Measurements from ENCODE around the gene FBXW9. TPM values are rescaled to one million over a fixed set of nuclear protein-coding genes. Genes with fewer than 3 reads are reported as not detected.
"Not testable (repeated sequence)": the region's sequence is repeated elsewhere in the genome, so short reads cannot be mapped to it uniquely, and the experiment has no call there.

Gene FBXW9
- polyA plus RNA-seq, 4 donors, result 13.6 to 18.8 (median 16.2) TPM

GRCh38 chr19:12720296-12720695, 23.9 kb upstream of the FBXW9 start:
- DNase-seq (ENCODE audit: low read depth in 4 of 4, low spot score in 2 of 4), result no peak

DNA sequence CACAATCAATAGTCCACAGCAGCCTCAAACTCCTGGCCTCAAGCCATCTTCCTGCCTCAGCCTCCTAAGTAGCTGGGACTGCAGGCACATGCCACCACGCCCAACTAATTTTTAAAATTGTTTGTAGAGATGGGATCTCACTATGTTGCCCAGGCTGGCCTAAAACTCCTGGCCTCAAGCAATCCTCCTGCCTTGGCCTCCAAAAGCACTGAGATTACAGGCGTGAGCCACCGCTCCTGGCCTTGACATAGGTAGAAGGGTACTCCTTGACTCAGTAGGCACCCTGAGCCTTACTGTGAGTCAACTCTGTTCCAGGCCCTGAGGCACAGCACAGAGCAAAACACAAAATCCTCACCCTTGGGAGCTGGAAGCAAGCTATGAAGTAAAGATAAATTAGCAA, 19.5 kb upstream of the FBXW9 start:
- DNase-seq (ENCODE audit: low read depth in 4 of 4, low spot score in 2 of 4), result no peak

- no peak for DNase-seq (ENCODE audit: low read depth in 4 of 4, low spot score in 2 of 4)
Observed at GRCh38 chr19:12715102-12715501, 18.7 kb upstream of the FBXW9 start.

DNA sequence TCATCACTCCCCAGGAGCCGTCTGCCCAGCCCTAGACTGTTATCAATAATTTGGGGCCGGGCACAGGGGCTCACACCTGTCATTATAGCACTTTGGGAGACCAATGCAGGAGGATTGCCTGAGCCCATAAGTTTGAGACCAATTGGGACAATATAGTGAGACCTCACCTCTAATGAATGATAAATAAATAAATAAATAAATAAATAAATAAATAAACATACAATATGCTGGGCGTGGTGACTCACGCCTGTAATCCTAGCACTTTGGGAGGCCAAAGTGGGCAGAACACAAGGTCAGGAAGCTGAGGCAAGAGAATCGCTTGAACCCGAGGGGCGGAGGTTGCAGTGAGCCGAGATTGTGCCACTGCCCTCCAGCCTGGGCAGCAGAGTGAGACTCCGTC, 16.9 kb upstream of the FBXW9 start:
- DNase-seq (ENCODE audit: low read depth in 4 of 4, low spot score in 2 of 4), result not testable (repeated sequence)

GRCh38 chr19:12712077-12712476, 15.6 kb upstream of the FBXW9 start:
- DNase-seq (ENCODE audit: low read depth in 4 of 4, low spot score in 2 of 4), result not testable (repeated sequence)

GRCh38 chr19:12711187-12711586, 14.8 kb upstream of the FBXW9 start:
- no peak for DNase-seq (ENCODE audit: low read depth in 4 of 4, low spot score in 2 of 4)

DNA sequence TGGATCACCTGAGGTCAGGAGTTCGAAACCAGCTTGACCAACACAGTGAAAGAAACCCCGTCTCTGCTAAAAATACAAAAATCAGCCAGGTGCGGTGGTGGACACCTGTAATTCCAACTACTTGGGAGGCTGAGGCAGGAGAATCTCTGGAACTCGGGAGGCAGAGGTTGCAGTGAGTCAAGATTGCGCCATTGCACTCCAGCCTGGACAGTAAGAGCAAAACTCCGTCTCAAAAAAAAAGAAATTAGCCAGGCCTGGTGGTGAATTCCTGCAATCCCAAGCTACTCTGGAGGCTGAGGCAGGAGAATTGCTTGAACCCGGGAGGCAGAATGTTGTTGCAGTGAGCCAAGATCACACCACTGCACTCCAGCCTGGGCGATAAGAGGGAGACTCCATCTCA, 12.2 kb upstream of the FBXW9 start:
- DNase-seq (ENCODE audit: low read depth in 4 of 4, low spot score in 2 of 4), result no peak

DNA sequence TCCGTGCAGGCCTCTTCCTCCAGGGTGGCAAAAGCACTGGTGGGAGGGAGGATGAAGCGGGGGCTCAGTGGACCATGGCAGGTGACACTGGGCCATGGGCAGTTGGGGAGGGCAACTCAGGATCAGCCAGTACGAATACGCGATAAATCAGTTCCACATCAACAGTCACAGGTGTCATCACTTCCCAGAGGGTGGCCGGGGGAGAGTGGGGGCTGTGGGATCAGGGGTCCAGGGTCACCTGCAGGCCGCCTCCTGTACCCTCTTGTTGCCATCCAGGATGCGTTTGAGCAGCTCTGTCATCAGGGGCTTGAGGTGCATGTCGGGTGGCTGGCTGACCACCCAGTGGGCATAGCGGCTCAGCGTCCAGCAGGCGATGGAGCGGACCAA, 9.9 kb upstream of the FBXW9 start:
- no peak for DNase-seq (ENCODE audit: low read depth in 4 of 4, low spot score in 2 of 4)

DNA sequence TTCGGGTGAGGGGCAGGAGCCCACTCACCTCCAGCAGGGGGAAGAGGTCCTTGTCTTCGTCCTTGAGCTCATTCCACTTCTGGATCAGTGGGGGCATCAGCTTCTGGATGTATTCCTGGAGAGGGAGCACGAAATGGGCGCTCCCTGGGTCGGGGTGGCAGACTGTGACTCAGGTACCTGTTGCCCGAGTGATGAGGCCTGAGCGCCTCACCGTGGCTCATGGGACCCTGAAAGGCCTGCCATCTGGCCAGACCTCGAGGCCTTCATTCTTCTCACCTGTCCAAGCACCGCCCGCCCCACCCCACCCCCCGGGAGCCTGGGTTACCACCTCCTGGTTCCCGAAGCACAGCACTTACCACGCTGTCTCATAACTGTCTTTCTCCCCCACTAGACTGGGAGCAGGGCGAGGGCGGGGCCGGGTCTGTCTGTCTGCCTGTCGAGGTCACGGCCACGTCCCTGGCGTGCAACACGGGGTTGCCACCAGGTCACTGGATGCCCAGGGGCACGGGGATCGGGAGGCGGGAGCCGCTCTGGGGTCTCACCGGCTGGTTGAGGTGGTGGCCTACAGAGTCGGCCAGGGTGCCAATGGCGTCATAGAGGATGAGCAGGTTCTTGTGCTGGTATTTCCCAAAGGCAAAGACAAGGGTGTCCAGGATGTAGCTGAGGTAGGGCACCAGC, 9.4 kb upstream of the FBXW9 start:
- DNase-seq (ENCODE audit: low read depth in 4 of 4, low spot score in 2 of 4), result no peak

DNA sequence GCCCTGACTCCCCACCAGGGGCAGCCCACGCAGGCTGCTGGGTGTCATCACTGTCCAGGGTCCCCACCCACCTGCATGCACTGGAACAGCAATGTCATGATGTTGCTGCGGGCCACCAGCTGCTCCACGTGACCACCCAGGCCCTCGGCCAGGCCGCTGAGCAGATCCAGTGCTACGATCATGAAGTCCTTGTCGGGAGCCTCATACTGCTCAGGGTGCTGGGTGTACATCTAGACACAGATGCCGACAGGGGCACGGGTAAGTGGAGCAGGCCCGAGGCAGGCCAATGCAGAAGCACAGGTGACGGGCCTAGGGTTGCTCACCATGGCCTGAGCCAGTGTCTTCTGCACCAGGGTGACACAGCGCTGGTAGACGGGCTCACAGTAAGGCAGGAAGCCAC, 8.7 kb upstream of the FBXW9 start:
- no peak for DNase-seq (ENCODE audit: low read depth in 4 of 4, low spot score in 2 of 4)

DNA sequence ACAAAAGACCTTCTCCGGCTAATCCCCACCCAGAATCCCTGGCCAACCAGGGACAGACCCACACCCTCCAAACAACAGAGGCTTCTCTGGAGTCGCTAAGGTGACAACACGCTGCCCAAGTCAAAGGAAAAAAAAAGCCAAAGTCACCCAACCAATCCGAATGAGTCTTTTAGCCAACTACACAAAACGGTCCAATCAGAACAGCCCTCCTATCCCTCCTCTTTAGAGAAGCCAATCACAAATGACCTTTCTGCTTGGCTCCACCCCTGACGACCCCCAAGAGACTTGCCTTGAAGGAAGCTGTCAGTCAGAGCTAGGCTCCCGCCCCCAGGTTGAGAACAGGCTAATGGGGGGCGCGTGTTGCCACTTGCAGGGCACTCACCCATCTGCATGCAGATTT, 6.6 kb upstream of the FBXW9 start:
- peak in 1 of 4 donors; percentile 20 for DNase-seq (ENCODE audit: low read depth in 4 of 4, low spot score in 2 of 4)

GRCh38 chr19:12701596-12702282, 5.3 kb upstream of the FBXW9 start:
- DNase-seq (ENCODE audit: low read depth in 4 of 4, low spot score in 2 of 4), result no peak

- no peak for DNase-seq (ENCODE audit: low read depth in 4 of 4, low spot score in 2 of 4)
Observed at GRCh38 chr19:12698138-12698537, 1.7 kb upstream of the FBXW9 start.

GRCh38 chr19:12697425-12697824, 994 bp upstream of the FBXW9 start:
- not testable (repeated sequence) for DNase-seq (ENCODE audit: low read depth in 4 of 4, low spot score in 2 of 4)

DNA sequence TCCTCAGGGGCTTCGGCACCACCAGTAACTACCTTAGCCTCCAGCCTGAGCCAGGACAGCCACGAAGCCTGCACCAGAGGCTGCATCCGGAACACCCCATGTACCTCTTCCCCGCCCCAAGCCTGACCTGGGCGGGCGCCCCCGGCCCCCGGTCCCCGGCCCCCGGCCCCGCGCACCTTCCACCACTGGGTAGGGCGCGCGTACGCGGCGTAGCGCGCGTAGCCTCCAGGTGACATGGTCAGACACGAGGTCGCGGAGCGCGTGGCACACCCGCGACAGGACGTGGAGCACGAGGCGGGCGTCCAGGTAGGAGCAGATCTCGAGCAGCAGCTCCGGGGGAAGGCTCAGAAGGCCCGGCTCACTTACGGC, 450 bp downstream of the FBXW9 start:
- no peak for DNase-seq (ENCODE audit: low read depth in 4 of 4, low spot score in 2 of 4)

DNA sequence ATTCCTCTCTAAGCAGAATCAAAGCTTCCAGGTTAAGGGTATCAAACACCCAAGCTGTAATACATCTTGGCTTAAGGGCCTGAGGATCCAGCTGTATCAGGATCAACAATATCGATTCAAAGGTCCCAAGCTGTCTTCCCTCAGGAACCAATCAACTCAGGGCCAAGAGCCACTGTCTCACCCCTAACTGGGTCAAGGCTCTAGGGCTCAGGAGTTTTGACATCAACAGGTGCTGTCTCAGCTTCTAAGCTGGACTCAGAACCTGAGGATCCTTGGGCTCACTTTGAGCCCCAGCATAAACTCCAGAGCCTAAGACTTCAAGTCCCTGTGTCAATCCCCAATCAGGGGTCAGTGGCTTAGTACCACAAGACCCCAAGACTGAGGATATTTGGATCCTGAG, 917 bp downstream of the FBXW9 start:
- DNase-seq (ENCODE audit: low read depth in 4 of 4, low spot score in 2 of 4), result no peak

DNA sequence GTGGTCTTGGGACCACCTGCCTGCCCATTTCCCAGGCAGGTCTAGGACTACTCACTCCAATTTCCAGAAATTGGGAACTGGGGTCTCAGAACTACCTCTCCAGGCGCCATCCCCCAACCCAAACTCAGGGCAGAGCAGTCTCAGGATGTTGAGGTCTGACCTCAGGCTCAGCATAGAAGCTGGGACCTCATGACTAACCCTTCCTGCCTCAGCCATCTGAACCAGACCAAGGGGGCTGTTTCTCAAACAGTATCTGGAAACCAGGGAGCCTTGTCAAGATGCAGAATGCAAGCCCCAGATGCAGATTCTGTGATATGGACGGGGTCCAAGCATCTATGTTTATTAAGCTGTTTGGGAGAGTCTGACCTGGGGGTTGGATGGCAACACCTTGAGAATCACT, 1.3 kb downstream of the FBXW9 start:
- DNase-seq (ENCODE audit: low read depth in 4 of 4, low spot score in 2 of 4), result no peak

GRCh38 chr19:12694641-12695040, 1.8 kb downstream of the FBXW9 start:
- DNase-seq (ENCODE audit: low read depth in 4 of 4, low spot score in 2 of 4), result no peak

DNA sequence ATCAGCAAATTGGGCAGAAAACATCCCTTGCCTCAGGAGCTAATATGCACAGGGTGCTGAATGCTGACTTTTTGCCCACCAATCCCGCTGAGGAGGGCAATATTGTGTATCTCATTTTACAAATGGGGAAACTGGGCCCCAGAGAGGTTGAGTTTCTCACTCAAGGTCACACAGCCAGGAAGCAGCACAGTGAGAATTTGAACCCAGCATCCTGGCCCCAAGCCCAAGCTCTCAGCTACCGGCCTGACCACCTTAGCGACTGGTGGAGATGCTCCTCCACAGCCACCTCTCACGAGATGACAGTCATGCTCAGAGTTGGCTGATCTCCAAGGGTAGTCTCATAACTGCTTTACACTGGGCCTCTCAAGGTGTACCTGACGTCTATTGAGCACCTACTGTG, 3.5 kb downstream of the FBXW9 start:
- no peak for DNase-seq (ENCODE audit: low read depth in 4 of 4, low spot score in 2 of 4)

DNA sequence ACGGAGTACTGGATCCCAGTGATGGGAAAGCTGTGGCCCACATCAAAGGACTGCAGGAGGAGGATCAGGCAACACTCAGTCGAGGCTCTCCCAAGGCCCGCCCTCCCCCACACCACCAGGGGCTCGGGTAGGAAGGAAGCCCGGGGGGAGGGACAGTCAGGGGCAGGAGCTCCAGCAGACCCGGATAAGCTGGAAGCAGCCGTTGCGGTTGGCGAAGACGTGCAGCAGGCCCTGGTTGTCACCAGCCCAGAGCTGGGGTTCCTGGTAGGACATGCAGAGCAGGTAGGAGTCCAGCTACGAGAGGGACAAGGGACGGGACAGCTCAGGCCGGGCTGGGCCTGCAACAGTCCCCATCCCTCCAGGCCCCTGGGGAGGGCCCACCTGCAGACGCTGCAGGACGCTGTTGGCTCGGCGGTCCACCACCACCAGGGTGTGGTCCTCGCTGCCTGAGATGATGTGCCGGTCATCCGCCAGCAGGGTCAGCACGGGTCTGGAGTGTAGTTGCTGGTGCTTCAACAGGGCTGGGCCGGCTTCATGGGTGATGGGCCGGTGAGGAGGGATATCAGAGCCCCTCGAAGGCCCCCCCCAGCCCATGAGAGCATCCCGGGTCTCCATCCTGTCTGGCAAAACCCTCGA, 6.7 kb downstream of the FBXW9 start:
- DNase-seq (ENCODE audit: low read depth in 4 of 4, low spot score in 2 of 4), result no peak

DNA sequence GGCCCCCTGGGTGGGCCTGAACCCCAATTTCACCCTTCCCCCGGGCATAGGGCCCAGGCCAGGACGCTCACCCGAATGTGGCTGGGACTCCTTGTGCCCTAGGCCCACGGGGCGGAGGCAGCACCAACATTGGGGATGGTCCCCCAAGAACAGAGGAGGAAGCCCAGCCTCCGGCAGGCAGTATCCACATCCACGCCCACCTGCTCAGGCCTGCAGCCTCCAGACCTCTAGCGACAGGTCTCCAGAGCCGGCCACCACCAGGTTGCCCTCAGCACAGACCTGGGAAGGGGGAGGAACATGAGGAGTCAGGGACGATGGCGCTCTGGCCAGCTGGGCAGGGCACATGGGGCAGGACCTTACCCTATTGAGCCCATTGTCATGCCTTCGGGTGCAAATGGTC, 7.4 kb downstream of the FBXW9 start:
- no peak for DNase-seq (ENCODE audit: low read depth in 4 of 4, low spot score in 2 of 4)

Measured in left renal cortex interstitium (tissue), 4 donors.